Colonic mucosa (tissue), 4 donors: ENCODE results near the gene ASPG. TPM values are rescaled to one million over a fixed set of nuclear protein-coding genes. Genes with fewer than 3 reads are reported as not detected.

Experiments used
- DNase-seq: peaks from one replicate; pipeline ENCODE4 v3.0.0-alpha.2; 2020
- H3K27ac ChIP-seq: fragments of 200-600 bp; one replicate; pipeline ENCODE4 v1.8.0; 2021
- H3K27me3 ChIP-seq: fragments of 200-600 bp; one replicate; pipeline ENCODE4 v1.8.0; 2021
- H3K36me3 ChIP-seq: fragments of 200-600 bp; one replicate; pipeline ENCODE4 v1.8.0; 2021
- H3K4me1 ChIP-seq: fragments of 200-600 bp; one replicate; pipeline ENCODE4 v1.8.0; 2021; ENCODE audit warnings: mild to moderate bottlenecking
- H3K4me3 ChIP-seq: fragments of 200-600 bp; one replicate; pipeline ENCODE4 v1.8.0; 2021
- H3K9ac ChIP-seq, 2 donors: one replicate each; pipeline ENCODE4 v1.7.0; 2013; ENCODE audit warnings: control low read depth in 2 of 2, low read depth in 2 of 2, low read length in 2 of 2
- H3K9me3 ChIP-seq: fragments of 200-600 bp; one replicate; pipeline ENCODE4 v1.8.0; 2021
- CTCF ChIP-seq: fragments of 200-600 bp; IDR thresholded peaks from one replicate; pipeline ENCODE4 v1.8.0; 2022; ENCODE audit warnings: antibody characterized with exemption, mild to moderate bottlenecking
- intact Hi-C: fragments of 100-400 bp; cut with DNase I; formaldehyde crosslinking; loops from one replicate; pipeline ENCODE4 v1.14.1; 2022
- total RNA-seq, 2 donors: library from RNA; stranded (reverse); fragmentation: NEBNext Ultra II Directional in 1 of 2; extraction: Animal tissue kit (Norgen Biotek cat#: 25700) in 1 of 2; gene quantifications; one replicate each; pipeline ENCODE4 v1.2.1, GENCODE V29; 2021
- donor health status: healthy.
- donor health status: DM: no; HTN: no; CAD: no.
- donor health status: DM: no; HTN: no; CAD: no.

The ASPG gene
- total RNA-seq, 2 donors from 2014 or later = 1.4 to 7.5 TPM

GRCh38 chr14:104104076-104104901, 18.8 kb downstream of the ASPG start:
- peak; percentile 38 for DNase-seq
- Histone ChIP-seq H3K9ac (no peak overlapping the region), H3K4me1 (peaks cover 32% of the 10 kb centered on the region), H3K36me3 (no peaks in the 10 kb centered on the region), H3K27ac (no peak overlapping the region), H3K4me3 (no peak overlapping the region), H3K9me3 (no peaks in the 10 kb centered on the region), H3K27me3 (no peaks in the 10 kb centered on the region)
- no peak for TF ChIP-seq CTCF
- intact Hi-C loops = no loop called here

GRCh38 chr14:104105071-104105821, 19.7 kb downstream of the ASPG start:
- Histone ChIP-seq H3K27me3 (no peaks in the 10 kb centered on the region), H3K4me1 (peaks cover 26% of the 10 kb centered on the region), H3K27ac (no peak overlapping the region), H3K9ac (no peak overlapping the region), H3K36me3 (no peaks in the 10 kb centered on the region), H3K4me3 (no peak overlapping the region), H3K9me3 (no peaks in the 10 kb centered on the region)
- TF ChIP-seq CTCF = no peak
- intact Hi-C loops = no loop called here
- DNase-seq = peak; percentile 41

- TF ChIP-seq CTCF = no peak
- Histone ChIP-seq H3K4me1 (peaks cover 20% of the 10 kb centered on the region), H3K27me3 (no peaks in the 10 kb centered on the region), H3K9ac (peak overlapping the region in 1 of 2 donors; percentile 4), H3K27ac (no peak overlapping the region), H3K4me3 (no peak overlapping the region), H3K36me3 (no peaks in the 10 kb centered on the region), H3K9me3 (no peaks in the 10 kb centered on the region)
- intact Hi-C loops = no loop called here
- peak; percentile 61 for DNase-seq
These were observed 20.4 kb downstream of the ASPG start for GRCh38 chr14:104105822-104106470.

GRCh38 chr14:104106471-104106991, 21.0 kb downstream of the ASPG start:
- DNase-seq = peak; percentile 21
- Histone ChIP-seq H3K4me1 (peaks cover 14% of the 10 kb centered on the region), H3K27ac (no peak overlapping the region)

More at GRCh38 chr14:104106471-104106991, 21.0 kb downstream of the ASPG start:
- no peak for TF ChIP-seq CTCF
- Histone ChIP-seq H3K27me3 (no peaks in the 10 kb centered on the region), H3K9ac (peak overlapping the region in 1 of 2 donors; percentile 4), H3K9me3 (no peaks in the 10 kb centered on the region), H3K36me3 (no peaks in the 10 kb centered on the region), H3K4me3 (no peak overlapping the region)
- intact Hi-C loops = no loop called here
